HG03442 (cell line): Measurements from ENCODE around the gene CDH12.

ENCODE experiments used
- ATAC-seq: cut with Tn5 transposase; IDR thresholded peaks from one replicate; pipeline ENCODE4 v1.9.1; 2021; ENCODE audit warnings: mild to moderate bottlenecking, moderate library complexity; ENCODE audit not compliant: unreplicated experiment

The CDH12 gene

GRCh38 chr5:21862986-21863385, 990.2 kb downstream of the CDH12 start:
- no peak for ATAC-seq

GRCh38 chr5:21858441-21858840, 994.7 kb downstream of the CDH12 start:
- ATAC-seq, result no peak

GRCh38 chr5:21856987-21857386, 996.2 kb downstream of the CDH12 start:
- no peak for ATAC-seq

DNA sequence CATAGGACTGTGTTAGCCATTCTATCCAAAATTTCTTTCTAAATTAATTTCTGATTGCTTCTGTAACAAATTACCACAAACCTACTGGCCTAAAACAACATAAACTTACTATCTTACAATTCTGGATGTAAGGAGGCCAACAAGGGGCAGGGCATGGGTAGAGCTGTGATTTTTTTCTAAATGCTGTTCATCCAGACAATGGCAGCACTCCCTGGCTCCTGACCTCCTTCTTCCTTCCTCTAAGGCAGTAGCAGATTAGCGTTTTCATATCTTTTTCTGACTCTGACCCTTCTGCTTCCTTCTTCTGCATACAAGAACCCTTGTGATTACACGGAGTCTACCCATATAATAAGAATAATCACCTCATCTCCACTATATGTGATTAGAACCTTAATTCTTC, 1005.8 kb downstream of the CDH12 start:
- no peak for ATAC-seq

- ATAC-seq, result no peak
Measured at GRCh38 chr5:21844960-21845359, 1008.2 kb downstream of the CDH12 start.

GRCh38 chr5:21834863-21835262, 1018.3 kb downstream of the CDH12 start:
- no peak for ATAC-seq

GRCh38 chr5:21831145-21831787, 1021.9 kb downstream of the CDH12 start:
- peak; percentile 87 for ATAC-seq

- peak; percentile 39 for ATAC-seq
Measured at GRCh38 chr5:21826884-21827283, 1026.3 kb downstream of the CDH12 start.

DNA sequence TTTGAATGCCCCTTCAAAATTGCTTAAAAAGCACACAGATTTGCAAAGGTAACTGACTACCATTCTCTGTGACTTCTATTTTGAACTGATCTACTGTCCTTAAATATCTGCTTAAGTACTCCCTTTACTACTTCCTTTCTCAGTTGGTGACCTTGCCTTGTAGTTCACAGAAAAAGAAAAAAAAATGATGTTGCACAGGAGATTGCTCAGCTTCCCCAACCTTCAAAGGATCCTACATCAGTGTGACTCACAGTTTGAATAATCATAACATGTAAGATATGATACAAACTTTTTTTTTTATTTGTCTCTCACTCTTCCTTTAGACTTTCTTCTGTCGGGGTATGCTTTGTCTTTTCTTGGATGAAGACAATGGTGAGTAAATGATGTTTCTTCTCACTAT, 1029.6 kb downstream of the CDH12 start:
- ATAC-seq, result no peak

DNA sequence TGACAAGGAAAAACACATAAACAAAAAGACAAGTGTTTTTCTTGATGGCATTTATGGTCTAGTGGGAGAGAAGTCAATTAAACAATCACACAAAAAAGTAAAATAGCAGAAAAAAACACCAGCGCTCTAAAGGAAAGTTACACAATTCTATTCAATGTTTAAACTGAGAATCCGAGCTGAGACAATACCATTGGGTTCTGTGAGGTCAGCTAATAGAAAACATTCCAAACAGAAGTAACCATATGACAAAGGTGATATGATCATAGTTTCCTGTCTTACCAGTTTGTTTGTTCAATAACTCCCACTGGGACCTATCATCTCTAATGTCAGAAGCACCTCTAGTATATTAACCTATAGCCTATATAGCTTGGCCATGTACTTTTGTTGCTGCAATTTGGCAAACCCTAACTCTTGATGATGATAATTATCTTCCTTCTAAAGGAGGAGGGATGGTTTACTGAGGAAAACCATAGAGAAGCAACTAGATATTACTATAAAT, 1030.0 kb downstream of the CDH12 start:
- ATAC-seq, result no peak

DNA sequence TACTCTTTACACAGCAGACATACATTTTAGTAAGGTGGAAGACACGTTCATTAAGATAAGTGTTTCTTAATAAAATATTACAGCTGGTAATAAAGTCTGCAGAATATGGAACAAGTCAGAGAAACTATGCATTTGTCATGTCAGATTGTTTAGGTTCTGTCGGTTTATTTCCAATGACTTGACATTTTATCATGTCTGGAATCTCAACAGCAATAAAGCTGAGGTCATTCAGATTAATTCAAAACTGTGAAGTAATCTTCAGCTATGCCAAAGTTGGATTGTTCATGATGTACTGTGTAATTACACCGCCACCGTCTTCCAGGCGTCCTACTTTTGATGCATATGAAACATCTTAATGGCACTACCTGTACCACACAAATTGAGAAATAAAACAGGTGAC, 1032.6 kb downstream of the CDH12 start:
- ATAC-seq, result no peak

- ATAC-seq, result no peak
Measured at GRCh38 chr5:21818370-21818720, 1034.8 kb downstream of the CDH12 start.

DNA sequence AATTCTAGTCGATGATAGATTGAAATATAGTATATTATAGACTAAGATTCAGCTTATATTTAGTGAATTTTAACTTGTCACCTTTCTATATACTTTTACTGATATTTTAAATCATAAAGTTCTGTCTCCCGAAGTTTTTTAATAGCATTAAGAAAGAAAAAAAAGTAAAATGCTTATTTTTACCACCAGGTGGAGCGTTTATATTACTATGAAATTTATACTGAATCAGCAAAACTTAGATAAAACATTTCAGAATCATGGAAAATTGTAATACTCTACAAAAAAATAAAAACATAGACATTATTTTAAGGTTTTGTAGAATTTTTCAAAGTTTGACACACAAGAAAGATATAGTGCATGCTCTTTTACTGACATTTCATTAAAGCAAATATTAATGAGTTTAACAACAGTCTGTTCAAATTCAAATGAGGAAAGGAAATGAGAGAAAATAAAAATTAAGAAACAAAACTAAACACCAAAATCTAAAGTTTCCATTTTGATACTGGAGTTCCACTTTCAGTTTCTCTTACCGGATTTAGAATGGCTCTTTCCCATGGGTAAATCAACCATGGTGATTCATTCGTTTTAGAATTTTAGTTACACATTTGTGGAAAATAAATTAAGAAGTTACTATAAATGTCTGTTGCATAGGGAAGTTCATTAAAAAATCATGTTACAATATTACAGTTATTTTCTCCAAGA, 1035.3 kb downstream of the CDH12 start:
- ATAC-seq, result peak; percentile 52

DNA sequence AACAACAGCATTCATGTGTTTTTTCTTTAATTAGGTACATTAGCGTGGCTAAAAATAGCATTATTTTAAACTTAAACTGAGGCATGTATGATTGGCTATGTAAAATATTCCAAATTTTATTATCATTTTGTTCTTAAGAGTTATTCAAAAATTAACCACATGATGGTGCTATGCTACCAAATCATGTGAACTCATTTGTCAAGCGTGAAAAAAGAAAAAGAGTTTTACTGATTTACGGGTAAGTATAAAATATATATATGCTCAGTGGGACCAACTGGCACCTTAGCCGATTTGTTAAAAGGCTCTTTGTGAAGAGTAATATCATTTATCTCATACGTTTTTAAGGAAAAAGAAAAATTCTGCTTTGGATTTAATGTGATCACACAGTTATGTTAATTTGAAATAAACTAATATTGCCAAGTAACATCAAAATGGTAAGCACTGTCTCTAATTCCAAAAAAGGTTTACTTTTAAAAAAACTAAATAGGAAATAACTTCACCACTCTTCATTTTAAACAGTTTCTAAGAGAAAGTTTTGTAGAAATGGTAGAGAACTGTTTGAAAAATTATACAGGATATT, 1042.3 kb downstream of the CDH12 start:
- ATAC-seq, result no peak

DNA sequence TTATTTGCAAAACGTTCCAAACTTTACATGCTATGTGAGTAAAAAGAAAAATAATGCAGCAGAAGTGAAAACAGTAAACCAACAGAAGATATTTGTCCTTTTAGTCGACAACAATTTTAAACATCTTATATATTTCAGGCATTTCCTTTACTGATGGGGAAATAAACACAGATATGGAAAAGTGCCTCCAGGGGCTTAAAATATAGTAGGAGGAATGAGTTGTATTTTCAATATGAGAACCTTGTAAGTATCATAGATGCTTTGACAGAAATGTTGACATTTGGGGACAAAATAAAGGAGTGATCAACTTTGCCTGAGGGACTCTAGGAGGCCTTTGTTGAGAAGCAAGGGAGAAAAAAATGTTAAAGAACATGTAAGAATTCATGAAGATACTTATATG, 1043.5 kb downstream of the CDH12 start:
- no peak for ATAC-seq

- peak; percentile 50 for ATAC-seq
Measured at GRCh38 chr5:21807953-21808352, 1045.2 kb downstream of the CDH12 start.

DNA sequence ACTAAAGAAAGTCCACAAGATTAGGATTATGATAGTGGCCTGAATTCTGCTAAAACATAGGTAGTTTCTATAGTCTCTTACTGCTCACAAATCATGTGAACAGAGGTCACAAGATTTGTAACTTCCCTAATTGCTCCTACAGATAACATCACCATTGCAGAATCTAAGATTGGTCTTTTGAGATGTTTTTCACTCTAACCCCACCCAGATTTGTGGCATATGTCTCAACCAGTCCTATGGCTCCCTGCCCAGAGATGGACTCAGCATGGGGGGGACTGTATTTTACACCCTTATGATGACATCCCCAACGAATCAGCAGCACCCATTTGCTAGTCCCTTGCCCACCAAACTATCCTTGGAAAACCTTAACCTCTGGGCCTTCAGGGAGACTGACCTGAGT, 1046.2 kb downstream of the CDH12 start:
- no peak for ATAC-seq

GRCh38 chr5:21806271-21806670, 1046.9 kb downstream of the CDH12 start:
- no peak for ATAC-seq

- peak; percentile 33 for ATAC-seq
Measured at GRCh38 chr5:21802869-21803490, 1050.2 kb downstream of the CDH12 start.

DNA sequence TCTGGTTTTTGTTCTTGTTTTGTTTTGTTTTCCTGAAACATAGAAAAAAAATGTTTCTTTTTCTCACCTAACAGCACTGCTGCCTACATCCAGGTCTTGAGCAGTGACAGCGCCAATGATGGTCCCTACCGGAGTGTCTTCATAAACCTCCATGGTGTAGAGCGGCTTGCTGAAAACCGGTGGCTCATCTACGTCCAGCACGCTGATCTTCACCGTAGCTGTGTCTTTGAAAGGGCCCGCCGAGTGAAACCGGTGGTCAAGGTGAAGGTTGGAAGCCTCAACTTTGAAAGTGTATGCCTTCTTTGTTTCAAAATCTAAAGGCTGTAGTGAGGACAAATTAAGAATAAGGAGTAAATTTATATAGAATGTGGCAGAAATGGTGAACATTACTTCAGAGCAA, 1051.0 kb downstream of the CDH12 start:
- ATAC-seq, result no peak

DNA sequence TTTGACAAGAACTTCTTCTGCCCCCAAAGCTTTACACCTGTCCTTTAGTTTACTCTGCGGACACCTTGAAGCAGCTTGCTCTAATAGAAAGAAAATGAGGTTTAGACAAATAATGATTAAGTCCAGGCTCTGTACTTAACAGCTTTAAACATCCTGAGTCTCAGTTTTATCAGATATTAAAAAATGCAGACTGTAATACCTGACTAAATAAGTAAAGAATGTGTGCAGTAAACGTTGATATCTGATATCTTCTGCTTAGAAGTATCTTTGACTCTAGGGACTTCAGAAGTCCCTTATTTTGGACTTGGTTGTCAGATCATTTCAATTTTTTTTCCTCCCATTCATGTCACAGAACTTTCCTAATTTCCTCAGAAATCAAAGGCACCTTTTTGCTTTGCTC, 1060.4 kb downstream of the CDH12 start:
- ATAC-seq, result no peak

DNA sequence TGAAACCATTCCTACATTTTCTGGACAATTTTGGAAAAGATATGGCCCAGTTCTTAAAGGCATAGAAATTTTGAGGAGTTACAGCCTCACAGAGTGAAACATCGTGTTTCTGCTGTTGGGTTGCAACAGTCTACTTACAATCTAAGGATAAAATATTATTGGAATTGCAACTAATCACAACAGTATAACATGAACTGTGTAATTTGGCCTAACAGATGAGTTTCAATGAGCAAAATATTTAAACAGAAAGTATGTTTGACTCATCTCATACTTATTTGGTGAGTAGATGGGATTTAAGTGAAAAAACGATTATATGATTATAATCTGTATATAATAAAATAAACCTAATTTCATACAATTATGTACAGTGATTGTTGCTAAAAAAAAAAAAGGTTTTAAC, 1061.8 kb downstream of the CDH12 start:
- no peak for ATAC-seq
